Fibroblast of the aortic adventitia (primary cell): Measurements from ENCODE around the gene HNRNPH1. TPM values are rescaled to one million over a fixed set of nuclear protein-coding genes. Genes with fewer than 3 reads are reported as not detected.

ENCODE experiments used
- DNase-seq: peaks from one replicate; pipeline ENCODE4 v3.0.0-alpha.2; 2010; ENCODE audit warnings: low read depth
- H3K4me3 ChIP-seq: 2 replicates; pipeline ENCODE4 v1.5.1; 2011; ENCODE audit warnings: low read depth, mild to moderate bottlenecking, control low read depth, low read length, moderate library complexity
- total RNA-seq: library from RNA; depleted of rRNA; stranded (reverse); fragments of >200 nt; gene quantifications from 2 replicates; pipeline ENCODE4 v1.2.3, GENCODE V29; 2012; ENCODE audit warnings: low replicate concordance
- TF ChIP-seq, protein P1 (sequence below): IDR thresholded peaks from 2 replicates; pipeline ENCODE4 v1.5.1; 2011; ENCODE audit warnings: mild to moderate bottlenecking, low read length, control low read depth, inconsistent platforms; ENCODE audit not compliant: insufficient read depth

Gene HNRNPH1
- total RNA-seq, 1 donor, result 397 TPM

- TF ChIP-seq, protein P1, sequence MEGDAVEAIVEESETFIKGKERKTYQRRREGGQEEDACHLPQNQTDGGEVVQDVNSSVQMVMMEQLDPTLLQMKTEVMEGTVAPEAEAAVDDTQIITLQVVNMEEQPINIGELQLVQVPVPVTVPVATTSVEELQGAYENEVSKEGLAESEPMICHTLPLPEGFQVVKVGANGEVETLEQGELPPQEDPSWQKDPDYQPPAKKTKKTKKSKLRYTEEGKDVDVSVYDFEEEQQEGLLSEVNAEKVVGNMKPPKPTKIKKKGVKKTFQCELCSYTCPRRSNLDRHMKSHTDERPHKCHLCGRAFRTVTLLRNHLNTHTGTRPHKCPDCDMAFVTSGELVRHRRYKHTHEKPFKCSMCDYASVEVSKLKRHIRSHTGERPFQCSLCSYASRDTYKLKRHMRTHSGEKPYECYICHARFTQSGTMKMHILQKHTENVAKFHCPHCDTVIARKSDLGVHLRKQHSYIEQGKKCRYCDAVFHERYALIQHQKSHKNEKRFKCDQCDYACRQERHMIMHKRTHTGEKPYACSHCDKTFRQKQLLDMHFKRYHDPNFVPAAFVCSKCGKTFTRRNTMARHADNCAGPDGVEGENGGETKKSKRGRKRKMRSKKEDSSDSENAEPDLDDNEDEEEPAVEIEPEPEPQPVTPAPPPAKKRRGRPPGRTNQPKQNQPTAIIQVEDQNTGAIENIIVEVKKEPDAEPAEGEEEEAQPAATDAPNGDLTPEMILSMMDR, result no peak
- no peak for DNase-seq
- no peak overlapping the region for H3K4me3 ChIP-seq
These were observed 21.4 kb downstream of the HNRNPH1 start for GRCh38 chr5:179601871-179602625.

DNA sequence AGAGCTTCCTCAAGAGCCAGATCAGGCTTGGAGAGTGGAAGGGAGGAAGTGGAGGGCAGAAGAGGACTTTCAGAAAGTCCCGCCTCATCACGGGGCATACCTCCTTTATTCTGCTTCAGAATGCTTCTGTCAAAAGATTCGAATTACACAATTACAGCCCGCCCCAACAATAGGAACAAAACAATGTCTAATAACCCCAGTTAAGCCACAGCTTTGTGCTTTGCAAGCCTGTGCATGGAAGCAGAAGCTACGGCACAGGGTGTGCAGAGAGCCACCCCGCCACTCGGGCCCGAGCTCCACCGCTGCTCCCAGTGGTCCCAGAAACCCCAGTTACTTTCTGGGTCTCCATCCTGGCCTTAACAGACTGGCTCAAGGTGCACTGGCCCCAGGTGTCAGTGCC is 23.5 kb downstream of the HNRNPH1 start:
- H3K4me3 ChIP-seq, result no peak overlapping the region
- no peak for DNase-seq
- TF ChIP-seq, protein P1, result no peak

DNA sequence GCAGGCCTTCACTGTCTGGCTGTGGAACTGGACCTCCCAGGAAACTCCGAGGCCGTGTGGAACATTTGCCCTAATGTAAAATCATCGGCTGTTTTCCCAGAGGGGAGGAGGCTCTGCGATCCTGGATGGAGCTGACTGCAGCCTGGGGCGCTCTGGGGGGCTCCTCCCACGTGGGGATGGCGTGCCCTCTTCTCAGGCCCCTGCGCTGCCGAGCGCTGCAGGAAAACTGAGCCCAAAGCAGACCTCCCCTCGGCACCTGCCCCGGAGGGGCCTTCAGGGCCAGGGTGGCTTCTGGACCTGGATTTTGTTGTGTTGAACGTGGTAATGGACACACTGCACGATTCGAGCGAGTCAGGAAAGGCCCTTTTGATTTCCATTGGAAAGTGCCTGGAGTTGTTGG is 23.9 kb downstream of the HNRNPH1 start:
- TF ChIP-seq, protein P1, result no peak
- H3K4me3 ChIP-seq, result no peak overlapping the region
- DNase-seq, result no peak

- TF ChIP-seq, protein P1, result no peak
- no peak overlapping the region for H3K4me3 ChIP-seq
- DNase-seq, result no peak
These were observed 24.4 kb downstream of the HNRNPH1 start for GRCh38 chr5:179599100-179599499.

- DNase-seq, result no peak
- TF ChIP-seq, protein P1, result no peak
- H3K4me3 ChIP-seq, result no peak overlapping the region
These were observed 27.1 kb downstream of the HNRNPH1 start for GRCh38 chr5:179596421-179596820.

GRCh38 chr5:179595916-179596315 is 27.6 kb downstream of the HNRNPH1 start:
- no peak for DNase-seq
- TF ChIP-seq, protein P1, result no peak
- H3K4me3 ChIP-seq, result no peak overlapping the region

DNA sequence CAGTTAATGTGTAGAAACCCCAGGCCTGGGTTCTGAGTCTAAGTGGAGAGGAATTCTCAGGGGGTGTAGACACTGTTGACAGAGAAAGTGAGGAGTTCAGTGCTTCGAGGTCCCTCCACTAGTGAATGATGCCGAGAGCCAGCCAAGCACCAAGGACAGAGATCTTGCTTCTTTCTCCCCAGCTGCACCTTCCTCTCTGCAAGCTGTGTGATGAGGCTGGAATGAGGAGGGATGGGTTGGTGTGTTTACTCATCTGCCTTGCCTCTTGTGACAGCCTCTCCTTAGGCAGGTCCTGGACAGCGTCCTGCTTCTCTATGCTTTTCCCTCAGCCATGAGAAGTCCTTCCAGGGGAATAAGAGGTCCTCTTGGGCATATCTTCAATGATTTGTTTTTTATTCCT is 35.3 kb downstream of the HNRNPH1 start:
- DNase-seq, result no peak
- TF ChIP-seq, protein P1, result no peak

More for the DNA sequence above, 35.3 kb downstream of the HNRNPH1 start:
- no peak overlapping the region for H3K4me3 ChIP-seq
